Hepatocyte (in vitro differentiated cells): ENCODE results near the gene PLEKHG4B.

Experiments used
- EZH2 ChIP-seq: fragments of 200-600 bp; sonication (generic); IDR thresholded peaks from 2 replicates; pipeline ENCODE4 v1.6.1; 2016; ENCODE audit warnings: antibody characterized with exemption, mild to moderate bottlenecking, borderline replicate concordance
- TF ChIP-seq, protein P1 (sequence below): fragments of 200-600 bp; sonication (generic); IDR thresholded peaks from 2 replicates; pipeline ENCODE4 v1.5.1; 2016; ENCODE audit warnings: antibody characterized with exemption, mild to moderate bottlenecking; ENCODE audit not compliant: poor library complexity

DNA sequence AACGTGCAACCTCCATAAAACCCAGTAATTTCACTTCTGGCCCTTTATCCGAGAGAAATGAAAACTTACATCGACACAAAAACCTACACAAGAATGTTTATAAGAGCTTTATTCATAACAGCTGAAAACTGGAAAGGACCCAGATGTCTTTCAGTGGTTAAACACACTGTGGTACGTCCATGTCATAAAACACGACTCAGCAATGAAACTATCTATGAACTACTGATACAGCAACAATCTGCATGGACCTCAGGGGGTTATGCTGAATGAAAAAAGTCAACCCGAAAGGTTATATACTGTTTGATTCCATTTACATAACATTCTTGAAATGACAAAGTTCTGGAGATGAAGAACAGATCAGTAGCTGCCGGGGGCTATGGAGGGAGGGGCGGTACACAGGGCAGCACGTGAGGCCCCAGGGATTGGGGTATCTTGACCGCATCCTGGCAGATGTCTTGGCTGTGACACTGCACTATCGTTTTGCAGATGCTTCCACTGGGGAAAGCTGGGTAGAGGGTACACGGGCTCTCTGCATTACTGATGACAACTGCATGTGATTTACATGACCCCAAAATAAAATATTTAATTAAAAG is 121.9 kb downstream of the PLEKHG4B start:
- TF ChIP-seq, protein P1, sequence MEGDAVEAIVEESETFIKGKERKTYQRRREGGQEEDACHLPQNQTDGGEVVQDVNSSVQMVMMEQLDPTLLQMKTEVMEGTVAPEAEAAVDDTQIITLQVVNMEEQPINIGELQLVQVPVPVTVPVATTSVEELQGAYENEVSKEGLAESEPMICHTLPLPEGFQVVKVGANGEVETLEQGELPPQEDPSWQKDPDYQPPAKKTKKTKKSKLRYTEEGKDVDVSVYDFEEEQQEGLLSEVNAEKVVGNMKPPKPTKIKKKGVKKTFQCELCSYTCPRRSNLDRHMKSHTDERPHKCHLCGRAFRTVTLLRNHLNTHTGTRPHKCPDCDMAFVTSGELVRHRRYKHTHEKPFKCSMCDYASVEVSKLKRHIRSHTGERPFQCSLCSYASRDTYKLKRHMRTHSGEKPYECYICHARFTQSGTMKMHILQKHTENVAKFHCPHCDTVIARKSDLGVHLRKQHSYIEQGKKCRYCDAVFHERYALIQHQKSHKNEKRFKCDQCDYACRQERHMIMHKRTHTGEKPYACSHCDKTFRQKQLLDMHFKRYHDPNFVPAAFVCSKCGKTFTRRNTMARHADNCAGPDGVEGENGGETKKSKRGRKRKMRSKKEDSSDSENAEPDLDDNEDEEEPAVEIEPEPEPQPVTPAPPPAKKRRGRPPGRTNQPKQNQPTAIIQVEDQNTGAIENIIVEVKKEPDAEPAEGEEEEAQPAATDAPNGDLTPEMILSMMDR, result no peak
- no peak for TF ChIP-seq EZH2
